Fibroblast of skin of left biceps (primary cell): Measurements from ENCODE around the gene SRM.
A peak's percentile ranks its signal among the peaks of the same experiment; 100 is the strongest.
"Not testable (repeated sequence)": the region's sequence is repeated elsewhere in the genome, so short reads cannot be mapped to it uniquely, and the experiment has no call there.

Experiments
- DNase-seq, 2 experiments: peaks; one replicate each; pipeline ENCODE4 v3.0.0-alpha.2; 2013; ENCODE audit warnings: low read depth in 2 of 2

The SRM gene

DNA sequence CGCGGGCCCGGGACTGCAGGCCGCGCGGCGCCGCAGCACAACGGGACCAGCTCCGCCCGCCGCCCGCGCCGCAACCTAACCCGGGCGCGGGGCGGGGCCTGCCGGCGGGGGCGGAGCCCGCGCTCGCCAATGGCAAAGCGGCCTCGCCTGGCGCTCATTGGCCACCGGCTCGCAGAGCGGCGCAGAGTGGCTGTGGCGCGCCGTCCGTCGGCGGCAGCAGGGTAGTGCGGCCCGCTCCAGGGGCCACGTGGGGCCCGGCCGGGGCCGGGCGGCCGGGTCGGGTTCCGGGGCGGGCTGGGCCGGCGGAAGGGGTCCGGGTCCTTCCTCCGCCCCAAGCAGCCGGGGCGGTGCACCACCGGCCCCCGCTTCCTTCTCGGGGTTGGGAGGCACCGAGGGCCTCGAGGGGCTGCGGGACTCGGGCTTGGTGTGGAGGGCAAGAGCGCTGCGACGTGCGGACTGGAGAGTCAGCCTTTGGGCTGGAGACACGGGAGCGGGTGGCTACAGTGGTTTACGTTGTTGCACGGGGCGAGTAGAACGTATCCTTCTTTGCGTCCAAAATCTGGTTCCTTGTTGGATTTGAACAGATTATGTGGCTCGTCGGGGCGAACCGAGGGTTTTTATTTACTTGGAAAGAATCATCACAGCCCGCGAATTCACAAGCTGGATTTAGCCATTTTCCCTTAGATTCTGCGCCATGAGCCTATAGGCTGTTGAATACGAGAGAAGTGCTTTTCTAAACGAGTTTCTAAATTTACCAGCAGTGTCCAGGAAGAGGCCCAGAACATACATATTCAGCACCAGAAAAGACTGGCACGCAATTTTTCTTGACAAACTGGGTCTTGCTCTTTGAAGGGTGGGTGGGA, at the start of gene SRM:
SRM (minus strand) TSS at position 51 of the 863 bp plus-strand sequence. CDS start 75 bp downstream, outside the sequence.
- DNase-seq: peak; percentile 72 to 73

- no peak for DNase-seq
These were observed 49.4 kb upstream of the SRM start for GRCh38 chr1:11109047-11109760.

- no peak for DNase-seq
These were observed 47.8 kb upstream of the SRM start for GRCh38 chr1:11107599-11107998.

DNA sequence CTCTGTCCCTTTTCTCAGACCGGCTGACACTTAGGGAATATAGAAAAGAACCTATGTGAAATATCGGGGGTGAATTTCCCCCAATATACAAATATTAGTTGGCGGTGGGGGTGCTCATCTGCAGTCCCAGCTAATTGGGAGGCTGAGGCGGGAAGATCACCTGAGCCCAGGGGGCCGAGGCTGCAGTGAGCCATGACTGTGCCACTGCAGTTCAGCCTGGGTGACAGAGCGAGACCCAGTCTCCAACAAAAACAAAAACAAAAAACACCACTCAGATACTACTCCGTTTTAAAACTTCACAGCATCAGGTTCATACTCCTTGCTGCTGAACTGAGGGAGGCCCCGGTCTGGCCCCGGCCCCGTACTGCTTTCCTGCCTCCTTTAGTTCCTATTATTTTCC, 45.8 kb upstream of the SRM start:
- no peak for DNase-seq

DNA sequence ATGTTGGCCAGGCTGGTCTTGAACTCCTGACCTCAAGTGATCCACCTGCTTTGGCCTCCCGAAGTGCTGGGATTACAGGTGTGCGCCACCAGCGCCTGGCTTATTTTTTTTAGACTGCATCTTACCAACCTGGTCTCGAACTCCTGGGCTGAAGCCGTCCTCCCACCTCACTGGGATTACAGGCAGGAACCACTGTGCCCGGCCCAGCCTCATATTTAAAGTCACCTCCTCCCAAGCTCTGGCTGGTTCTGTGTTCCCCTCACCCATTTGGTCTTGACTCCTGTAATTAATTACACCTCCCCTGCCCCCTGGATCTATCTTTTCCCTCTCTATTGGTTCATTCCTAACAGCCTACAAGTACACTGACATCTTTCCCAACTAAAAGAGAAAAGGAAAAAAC, 41.5 kb upstream of the SRM start:
- no peak for DNase-seq

- DNase-seq: not testable (repeated sequence)
These were observed 41.0 kb upstream of the SRM start for GRCh38 chr1:11100806-11101205.

DNA sequence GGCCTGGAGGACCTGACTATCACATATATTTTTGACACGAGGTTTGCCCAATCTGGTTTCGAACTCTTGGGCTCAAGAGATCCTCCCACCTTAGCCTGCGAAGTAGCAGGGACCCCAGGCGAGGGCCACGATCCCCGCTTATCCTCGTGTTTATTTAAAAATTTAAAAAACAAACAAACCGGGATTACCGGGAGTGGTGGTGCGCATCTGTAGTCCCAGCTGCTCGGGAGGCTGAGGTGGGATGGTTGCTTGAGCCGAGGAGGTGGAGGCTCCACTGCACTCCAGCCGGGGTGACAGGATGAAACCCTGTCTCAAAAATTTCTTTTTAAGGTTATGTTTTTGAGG, 40.3 kb upstream of the SRM start:
- no peak for DNase-seq

- DNase-seq: peak; percentile 66 to 67
These were observed 39.7 kb upstream of the SRM start, which contains the start of gene EXOSC10 for GRCh38 chr1:11099310-11100148. Gene EXOSC10, minus strand, starts transcription at chr1:11099869. Its CDS starts 38 bp downstream, at chr1:11099831.

DNA sequence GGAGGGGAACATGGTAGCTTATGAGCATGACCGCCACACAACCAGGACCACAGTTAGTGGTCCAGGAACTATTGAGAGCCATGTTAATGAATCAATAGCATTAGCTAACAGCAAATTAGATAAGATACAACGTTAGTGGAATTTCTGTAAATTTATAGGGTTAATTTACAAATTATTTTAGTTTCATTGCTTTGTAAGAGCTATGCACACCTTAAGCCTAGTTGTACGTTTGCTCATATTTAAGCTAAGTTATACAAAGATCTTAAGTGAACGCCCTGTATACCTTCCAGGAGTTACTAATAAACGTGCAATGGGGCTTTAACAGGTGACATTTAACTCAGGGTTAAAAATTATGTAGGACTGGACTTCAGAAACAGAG, 39.1 kb upstream of the SRM start:
- no peak for DNase-seq

- DNase-seq: not testable (repeated sequence)
These were observed 24.0 kb upstream of the SRM start for GRCh38 chr1:11083784-11084183.

DNA sequence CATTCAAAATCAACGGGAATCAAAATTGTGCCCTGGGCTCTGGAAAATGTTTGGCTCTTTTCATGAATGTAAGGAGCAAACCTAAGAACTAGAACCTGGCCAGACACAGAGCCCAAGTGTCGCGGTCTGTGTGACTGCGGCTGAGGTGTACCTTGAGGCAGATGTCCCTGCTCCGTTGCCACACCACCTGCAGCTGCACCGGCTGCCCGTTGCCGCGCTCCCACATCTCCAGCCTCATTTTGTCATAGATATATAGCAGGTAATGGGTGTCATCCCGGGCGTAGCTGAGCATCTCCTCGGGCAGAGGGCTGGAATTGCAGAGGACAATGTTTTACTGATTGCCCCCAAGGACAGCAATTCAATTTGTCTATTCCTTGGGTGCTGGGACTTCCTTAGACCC, 21.1 kb upstream of the SRM start:
- DNase-seq: no peak

DNA sequence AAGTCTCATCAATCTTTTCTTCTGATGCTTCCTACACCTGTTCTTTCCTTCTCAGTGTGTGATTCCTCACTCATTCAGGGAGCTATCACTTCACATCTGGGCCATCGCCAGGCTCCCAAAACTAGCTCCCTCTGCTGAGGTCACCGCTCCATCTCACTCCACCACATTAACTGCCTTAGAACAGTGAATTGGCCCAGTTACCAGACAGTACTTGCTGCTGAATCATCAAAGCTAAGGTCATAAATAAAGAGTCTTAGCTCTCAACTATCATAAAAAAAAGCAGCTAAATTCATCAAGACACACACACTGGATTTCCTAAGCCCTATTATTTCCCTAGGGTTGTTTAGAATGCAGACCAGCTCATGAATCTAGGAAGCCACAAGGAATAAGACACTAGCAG, 18.8 kb upstream of the SRM start:
- no peak for DNase-seq

- not testable (repeated sequence) for DNase-seq
These were observed 13.6 kb upstream of the SRM start for GRCh38 chr1:11073398-11073797.

DNA sequence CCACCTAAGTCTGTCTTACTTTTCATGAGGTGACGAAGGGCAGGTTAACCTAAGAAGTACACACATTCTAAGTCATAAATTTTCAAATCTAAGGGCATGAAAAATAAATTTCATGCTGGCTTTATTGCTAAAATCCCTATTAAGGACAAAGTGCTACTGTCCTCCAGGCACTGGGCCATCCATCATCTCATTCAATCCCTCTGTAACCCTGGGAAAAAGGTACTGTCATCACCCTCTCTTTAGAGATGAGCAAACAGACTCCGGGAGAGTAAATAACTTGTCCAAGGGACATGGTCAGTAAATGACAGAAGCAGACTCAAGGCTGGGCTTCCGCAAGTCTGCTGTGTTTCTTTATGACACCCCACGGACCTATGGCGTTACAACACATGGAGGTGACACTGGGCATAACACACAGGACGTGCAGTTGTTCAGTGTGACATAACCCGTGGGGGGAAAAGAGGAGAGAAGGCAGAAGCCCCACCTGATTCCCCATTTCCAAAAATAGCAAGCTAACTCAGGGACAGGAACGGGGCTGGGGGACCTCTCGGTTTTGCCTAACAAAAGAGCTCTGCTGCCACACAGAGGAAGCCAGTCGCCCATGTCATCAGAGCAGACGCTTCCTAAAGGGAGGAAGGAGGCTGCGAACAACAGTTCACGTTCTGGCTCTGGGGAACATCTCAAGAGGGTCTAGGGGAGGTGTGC, 12.5 kb upstream of the SRM start:
- DNase-seq: no peak

- DNase-seq: no peak
These were observed 11.8 kb upstream of the SRM start for GRCh38 chr1:11071463-11072215.

- no peak for DNase-seq
These were observed 11.1 kb upstream of the SRM start for GRCh38 chr1:11070876-11071275.

DNA sequence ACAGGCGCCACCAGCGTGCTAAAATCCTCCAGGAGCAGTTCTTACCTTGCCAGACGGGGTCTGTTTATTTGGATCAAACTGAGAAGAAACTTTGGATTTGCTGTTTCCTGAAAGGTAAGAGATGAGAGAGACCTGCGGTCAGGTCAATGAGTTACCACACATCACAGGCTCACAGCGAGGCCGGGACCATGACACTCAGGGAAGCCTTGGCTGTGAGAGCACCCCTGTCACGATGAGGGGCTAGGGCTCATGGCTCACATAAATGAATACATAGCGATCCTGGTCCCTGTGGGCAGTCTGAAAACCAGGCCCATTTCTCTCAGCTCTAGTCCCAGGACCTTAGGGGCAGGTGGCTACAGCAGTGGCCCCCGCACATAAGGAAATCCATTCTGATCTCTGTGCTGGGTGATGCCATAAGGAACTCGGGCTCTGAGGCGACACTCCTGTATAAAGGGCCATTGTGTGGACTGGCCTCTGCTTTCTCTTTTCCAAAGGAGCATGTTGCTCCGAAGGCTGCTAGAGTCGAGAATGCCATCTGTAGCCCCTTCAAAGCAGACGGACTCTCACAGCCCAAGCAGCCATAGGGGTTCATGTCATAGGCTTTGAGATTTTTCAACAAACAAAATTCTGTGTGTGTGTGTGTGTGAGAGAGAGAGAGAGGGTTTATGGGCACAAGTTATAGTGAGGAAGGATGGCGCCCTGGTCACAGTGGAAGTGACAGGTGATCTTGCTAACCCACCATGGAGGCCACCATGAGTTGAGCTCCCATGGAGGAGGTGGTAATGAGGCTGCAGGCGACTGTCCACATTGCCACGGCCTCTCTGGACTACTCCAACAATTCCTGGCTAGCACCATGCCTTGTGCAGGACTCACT, 9.0 kb upstream of the SRM start:
- no peak for DNase-seq

- no peak for DNase-seq
These were observed 8.1 kb upstream of the SRM start for GRCh38 chr1:11067716-11068599.

GRCh38 chr1:11065796-11066195, 6.0 kb upstream of the SRM start:
- no peak for DNase-seq
